ENCODE results near the gene BICD1.

BICD1 gene

GRCh38 chr12:32344047-32344446 lies 237.4 kb downstream of the BICD1 start:
- no peak overlapping the region for H3K4me3 ChIP-seq (ENCODE audit: low read length)
- H3K4me1 ChIP-seq (ENCODE audit: control insufficient read depth, low read length), result no peaks in the 10 kb centered on the region
- TF ChIP-seq EZH2phosphoT487 (IDR thresholded peaks at IDR 0.05; ENCODE audit: borderline replicate concordance, low read length), result no peak
- no peak for TF ChIP-seq CTCF (IDR thresholded peaks at IDR 0.05; ENCODE audit: low read depth, low read length, poor library complexity, severe bottlenecking)
- H3K9me3 ChIP-seq (ENCODE audit: control insufficient read depth, insufficient read depth, low read length), result no peaks in the 10 kb centered on the region
- H3K27me3 ChIP-seq (ENCODE audit: control insufficient read depth, low read length), result no peaks in the 10 kb centered on the region
- H3K36me3 ChIP-seq (ENCODE audit: control insufficient read depth, low read length), result peaks cover 16% of the 10 kb centered on the region
- H3K9me2 ChIP-seq (replicated peaks; ENCODE audit: control insufficient read depth, low read length), result no peaks in the 10 kb centered on the region
- no peak overlapping the region for H3K27ac ChIP-seq (ENCODE audit: low read depth, low read length)
- H3K79me2 ChIP-seq (ENCODE audit: control insufficient read depth, low read length), result no peaks in the 10 kb centered on the region
- H3F3A ChIP-seq (ENCODE audit: control insufficient read depth, insufficient read depth), result no peaks in the 10 kb centered on the region
- H4K20me1 ChIP-seq (ENCODE audit: control insufficient read depth, insufficient read depth, low read depth, low read length), result no peaks in the 10 kb centered on the region
- H3K4me2 ChIP-seq (ENCODE audit: low read length), result no peak overlapping the region

- H3K9me3 ChIP-seq (ENCODE audit: control insufficient read depth, insufficient read depth, low read length), result no peaks in the 10 kb centered on the region
- TF ChIP-seq EZH2phosphoT487 (IDR thresholded peaks at IDR 0.05; ENCODE audit: borderline replicate concordance, low read length) (no peak), CTCF (IDR thresholded peaks at IDR 0.05; ENCODE audit: low read depth, low read length, poor library complexity, severe bottlenecking) (no peak)
- H3K79me2 ChIP-seq (ENCODE audit: control insufficient read depth, low read length), result no peaks in the 10 kb centered on the region
- H3K4me1 ChIP-seq (ENCODE audit: control insufficient read depth, low read length), result no peaks in the 10 kb centered on the region
- no peak overlapping the region for H3K27ac ChIP-seq (ENCODE audit: low read depth, low read length)
- H3K36me3 ChIP-seq (ENCODE audit: control insufficient read depth, low read length), result no peaks in the 10 kb centered on the region
- no peaks in the 10 kb centered on the region for H3K27me3 ChIP-seq (ENCODE audit: control insufficient read depth, low read length)
- H3F3A ChIP-seq (ENCODE audit: control insufficient read depth, insufficient read depth), result 0 out of 2 replicates have a peak, but pooled peaks cover 2% of the 10 kb centered on the region
- H3K9me2 ChIP-seq (replicated peaks; ENCODE audit: control insufficient read depth, low read length), result no peaks in the 10 kb centered on the region
- no peaks in the 10 kb centered on the region for H4K20me1 ChIP-seq (ENCODE audit: control insufficient read depth, insufficient read depth, low read depth, low read length)
- no peak overlapping the region for H3K4me2 ChIP-seq (ENCODE audit: low read length)
- H3K4me3 ChIP-seq (ENCODE audit: low read length), result no peak overlapping the region
Observed at GRCh38 chr12:32353540-32353939, 246.9 kb downstream of the BICD1 start.

- Histone ChIP-seq H3K36me3 (ENCODE audit: control insufficient read depth, low read length) (no peaks in the 10 kb centered on the region), H3F3A (ENCODE audit: control insufficient read depth, insufficient read depth) (0 out of 2 replicates have a peak, but pooled peaks cover 2% of the 10 kb centered on the region), H3K9me3 (ENCODE audit: control insufficient read depth, insufficient read depth, low read length) (no peaks in the 10 kb centered on the region)
Observed at GRCh38 chr12:32357601-32358249, 251.1 kb downstream of the BICD1 start.

More at GRCh38 chr12:32357601-32358249, 251.1 kb downstream of the BICD1 start:
- TF ChIP-seq EZH2phosphoT487 (IDR thresholded peaks at IDR 0.05; ENCODE audit: borderline replicate concordance, low read length) (no peak), CTCF (IDR thresholded peaks at IDR 0.05; ENCODE audit: low read depth, low read length, poor library complexity, severe bottlenecking) (no peak)
- Histone ChIP-seq H3K4me3 (ENCODE audit: low read length) (no peak overlapping the region), H3K27ac (ENCODE audit: low read depth, low read length) (no peak overlapping the region), H3K9me2 (replicated peaks; ENCODE audit: control insufficient read depth, low read length) (no peaks in the 10 kb centered on the region), H3K27me3 (ENCODE audit: control insufficient read depth, low read length) (no peaks in the 10 kb centered on the region), H4K20me1 (ENCODE audit: control insufficient read depth, insufficient read depth, low read depth, low read length) (no peaks in the 10 kb centered on the region), H3K4me2 (ENCODE audit: low read length) (no peak overlapping the region), H3K79me2 (ENCODE audit: control insufficient read depth, low read length) (no peaks in the 10 kb centered on the region), H3K4me1 (ENCODE audit: control insufficient read depth, low read length) (no peaks in the 10 kb centered on the region)

Data from DOHH2 (cell line).